Lung microvascular endothelial cell (primary cell): ENCODE results near the gene MS4A1. TPM values are rescaled to one million over a fixed set of nuclear protein-coding genes. Genes with fewer than 3 reads are reported as not detected.
"Not testable (repeated sequence)": the region's sequence is repeated elsewhere in the genome, so short reads cannot be mapped to it uniquely, and the experiment has no call there.

Source experiments
- DNase-seq, 2 donors: peaks; one replicate each; pipeline versions ENCODE4 v3.0.0 to v3.0.0-alpha.2; 2010; ENCODE audit warnings: low read depth in 2 of 2
- total RNA-seq: library from RNA; depleted of rRNA; stranded (reverse); fragments of >200 nt; gene quantifications from 2 replicates; pipeline ENCODE4 v1.2.1, GENCODE V29; 2014

The MS4A1 gene
- total RNA-seq, 1 donor from 2014 or later: not detected

DNA sequence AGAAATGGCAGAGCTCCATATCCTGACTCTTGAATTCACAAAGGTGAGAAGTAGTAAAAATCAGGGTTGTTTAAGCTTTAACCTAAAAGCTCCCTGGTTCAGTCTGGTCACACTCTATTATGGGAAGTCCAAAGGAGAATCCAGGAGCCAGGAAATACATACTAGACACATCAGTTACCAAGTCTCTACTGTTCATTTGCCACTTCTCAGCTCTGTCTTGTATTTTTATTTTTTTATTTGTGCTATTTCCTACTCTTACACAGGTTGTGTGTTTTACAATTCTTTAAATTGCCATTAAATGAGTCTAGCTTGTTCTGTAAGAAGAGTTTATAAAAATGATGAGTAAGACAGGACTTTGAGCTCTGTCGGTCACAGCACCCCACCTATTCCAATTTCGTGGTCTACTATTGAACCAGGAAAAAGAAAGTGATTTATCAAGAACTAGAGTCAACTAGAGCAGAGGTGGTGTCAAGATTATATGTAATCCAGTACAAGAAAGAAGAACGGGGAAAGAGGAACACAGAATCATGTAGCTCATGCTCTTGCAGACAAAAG, 46.7 kb downstream of the MS4A1 start:
- DNase-seq: no peak

DNA sequence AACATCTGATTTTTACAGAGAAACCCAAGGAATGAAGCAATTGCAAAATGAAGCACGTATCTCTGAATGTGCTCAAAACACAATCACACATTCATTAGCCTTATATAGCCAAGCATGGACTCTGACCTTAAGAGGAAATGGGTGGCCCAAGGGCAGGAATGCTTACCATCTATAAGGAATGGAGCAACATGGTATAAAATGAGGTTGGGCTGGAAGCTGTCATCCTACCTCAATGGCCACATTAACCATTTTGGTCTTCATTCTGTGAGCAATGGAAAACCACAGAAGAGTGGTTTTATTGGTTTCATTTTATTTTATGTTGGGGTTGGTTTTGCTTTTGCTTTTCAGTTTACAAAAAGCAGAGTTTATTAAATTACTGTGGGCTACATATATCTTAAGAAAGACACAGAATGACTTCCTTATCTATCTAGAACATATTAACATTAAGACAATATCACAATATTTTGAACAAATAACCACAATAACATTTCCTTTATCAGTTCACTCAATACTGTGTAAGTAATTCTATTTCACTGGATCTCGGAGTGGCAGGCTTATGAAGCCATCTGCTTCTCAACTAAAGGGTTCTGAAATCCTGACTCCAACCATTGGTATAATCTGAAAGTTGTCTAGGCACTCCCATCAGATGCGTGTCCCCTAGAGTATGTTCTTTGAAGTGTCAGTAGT, 48.7 kb downstream of the MS4A1 start:
- no peak for DNase-seq

DNA sequence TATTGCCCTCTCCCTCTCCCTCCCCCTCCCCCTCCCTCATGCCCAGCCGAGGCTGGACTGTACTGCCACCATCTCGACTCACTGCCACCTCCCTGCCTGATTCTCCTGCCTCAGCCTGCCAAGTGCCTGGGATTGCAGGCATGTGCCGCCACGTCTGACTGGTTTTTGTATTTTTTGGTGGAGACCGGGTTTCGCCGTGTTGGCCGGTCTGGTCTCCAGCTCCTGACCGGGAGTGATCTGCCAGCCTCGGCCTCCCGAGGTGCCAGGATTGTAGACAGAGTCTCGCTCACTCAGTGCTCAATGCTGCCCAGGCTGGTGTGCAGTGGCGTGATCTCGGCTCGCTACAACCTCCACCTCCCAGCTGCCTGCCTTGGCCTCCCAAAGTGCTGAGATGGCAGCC, 54.0 kb downstream of the MS4A1 start:
- DNase-seq: not testable (repeated sequence)

DNA sequence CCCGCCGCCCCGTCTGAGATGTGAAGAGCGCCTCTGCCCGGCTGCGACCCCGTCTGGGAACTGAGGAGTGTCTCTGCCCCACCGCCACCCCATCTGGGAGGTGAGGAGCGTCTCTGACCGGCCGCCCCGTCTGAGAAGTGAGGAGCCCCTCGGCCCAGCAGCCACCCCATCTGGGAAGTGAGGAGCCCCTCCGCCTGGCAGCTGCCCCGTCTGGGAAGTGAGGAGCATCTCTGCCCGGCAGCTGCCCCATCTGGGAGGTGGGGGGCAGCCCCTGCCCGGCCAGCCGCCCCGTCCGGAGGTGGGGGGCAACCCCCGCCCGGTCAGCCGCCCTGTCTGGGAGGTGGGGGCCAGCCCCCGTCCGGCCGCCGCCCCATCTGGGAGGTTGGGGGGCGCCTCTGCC, 54.6 kb downstream of the MS4A1 start:
- DNase-seq: not testable (repeated sequence)

DNA sequence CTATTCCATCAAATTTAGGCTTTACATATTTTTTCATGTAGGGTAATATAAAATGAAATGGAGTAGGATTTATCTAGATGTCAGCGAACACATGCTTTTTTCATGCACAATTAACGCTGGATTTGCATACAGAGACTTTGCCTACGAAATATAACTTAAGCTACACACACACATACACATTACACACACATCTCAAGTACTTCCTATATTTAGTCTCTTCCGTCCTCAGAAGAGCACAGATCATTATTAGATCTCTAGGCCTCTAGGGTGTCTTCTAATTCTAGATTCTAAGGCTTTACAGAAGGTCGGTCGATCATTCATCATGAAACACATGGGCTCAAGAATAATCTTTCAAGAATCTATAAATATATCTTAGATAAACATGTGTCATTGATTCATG, 55.7 kb downstream of the MS4A1 start:
- no peak for DNase-seq

DNA sequence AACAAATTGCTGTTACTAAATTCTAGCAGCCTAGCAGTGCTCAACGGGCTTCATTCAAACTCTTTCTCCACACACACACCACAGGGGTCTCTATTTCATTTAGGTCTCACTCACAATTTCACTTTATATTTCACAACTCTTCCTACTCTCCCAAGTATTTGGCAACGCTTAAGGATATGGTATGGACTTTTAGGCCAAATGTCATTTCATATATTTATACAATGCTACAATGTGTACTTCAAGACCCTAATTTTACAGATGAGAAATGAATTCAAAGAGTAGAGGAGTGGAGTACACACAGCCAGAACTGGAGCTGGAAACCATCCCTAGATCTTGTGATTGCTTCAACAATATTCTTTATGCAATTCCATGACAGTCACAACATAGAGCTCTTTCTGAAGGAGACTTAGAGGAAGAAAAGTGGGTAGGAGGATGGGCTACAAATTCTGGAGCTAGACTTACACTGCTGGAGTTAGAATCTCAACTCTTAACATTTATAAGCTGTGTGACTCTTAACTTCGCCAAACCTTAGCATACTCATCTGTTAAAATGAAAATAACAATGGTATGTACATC, 57.1 kb downstream of the MS4A1 start:
- DNase-seq: no peak

DNA sequence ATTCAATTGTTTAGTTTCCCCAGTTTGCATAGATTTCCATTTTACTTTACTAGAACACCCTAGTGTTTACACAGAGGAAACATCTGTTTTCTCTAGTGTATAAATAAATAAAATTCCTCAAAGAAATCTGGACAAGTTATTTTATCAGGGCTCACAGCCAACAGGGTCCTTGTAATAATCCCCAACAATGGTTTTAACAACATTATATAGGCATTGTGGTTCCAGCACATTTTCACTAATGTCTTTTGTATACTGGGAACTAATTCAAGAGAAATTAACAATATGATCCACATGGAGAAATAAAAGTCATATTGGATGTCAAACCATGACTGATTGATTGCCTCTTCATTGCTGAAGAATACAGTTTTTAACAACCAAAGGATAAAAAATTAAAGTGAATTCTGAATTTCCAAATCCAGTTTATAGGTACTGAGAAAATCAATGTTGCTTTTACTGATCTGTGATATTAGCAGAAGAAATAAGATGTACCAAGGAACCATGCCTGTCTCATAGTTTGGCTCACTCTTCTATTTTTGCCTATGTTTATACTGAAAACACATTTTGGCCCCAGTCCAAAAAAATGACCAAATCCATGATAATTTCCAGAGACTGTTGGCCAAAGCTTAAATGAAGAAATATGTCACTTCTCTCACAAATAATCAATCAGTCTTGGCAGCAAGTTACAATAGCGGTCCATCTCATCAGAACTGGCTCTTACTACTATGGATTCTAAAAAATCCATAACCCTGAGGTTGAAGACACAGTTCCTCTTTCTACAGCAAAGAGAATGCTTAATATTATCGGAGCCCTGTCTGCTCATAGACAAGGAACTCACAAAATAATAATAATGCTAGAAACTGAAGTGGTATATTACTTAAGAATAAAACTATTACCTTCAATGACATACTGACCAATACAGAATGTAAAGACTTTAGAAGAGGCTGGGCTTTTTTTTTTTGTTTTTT, 58.1 kb downstream of the MS4A1 start:
- DNase-seq: no peak

DNA sequence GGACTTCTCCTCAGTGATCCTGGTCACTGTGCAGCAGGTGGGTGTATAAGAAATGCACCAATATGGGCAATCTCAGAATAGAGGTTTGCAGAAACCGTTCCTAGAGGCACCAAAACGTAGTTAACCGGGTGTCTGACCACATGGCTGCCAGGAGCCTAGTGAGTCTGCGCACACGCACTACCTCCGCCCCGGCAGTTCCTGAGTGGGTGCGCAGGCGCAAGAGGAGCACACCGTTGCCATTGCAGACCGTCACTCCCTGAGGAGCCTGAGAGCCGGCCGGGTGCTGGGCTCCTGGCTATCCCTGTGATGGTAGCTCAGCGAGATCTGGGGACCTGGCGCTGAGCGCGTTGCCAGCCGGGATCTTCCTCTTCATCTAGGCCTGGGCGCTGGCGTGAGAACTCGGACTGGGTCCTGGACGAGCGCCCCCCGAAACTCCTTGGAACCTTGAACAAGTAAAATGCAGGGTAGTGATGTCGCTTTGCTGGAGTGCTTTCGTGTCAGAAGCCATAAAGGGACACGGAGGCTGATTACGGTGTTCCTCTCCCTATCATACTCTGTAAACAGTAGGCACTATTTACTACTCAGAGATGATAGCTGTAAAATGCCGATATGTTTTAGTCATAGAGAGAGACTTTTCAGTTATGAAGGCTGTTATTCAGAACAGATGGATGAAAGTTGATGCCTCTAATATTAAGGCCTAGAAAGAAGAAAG, 59.7 kb downstream of the MS4A1 start, which contains the start of gene MS4A13:
MS4A13 (plus strand) TSS at position 249 of the 712 bp plus-strand sequence. CDS start 2,692 bp downstream, outside the sequence.
- no peak for DNase-seq

Other genes with a start within 250 kb of the MS4A1 start
- not detected in 2 replicates for gene MS4A4E, start 212.7 kb upstream of the MS4A1 start, total RNA-seq
- gene MS4A4A, start 175.2 kb upstream of the MS4A1 start, total RNA-seq: not detected in 2 replicates
- not detected in 2 replicates for gene MS4A6E, start 128.6 kb upstream of the MS4A1 start, total RNA-seq
- gene MS4A7, start 77.3 kb upstream of the MS4A1 start, total RNA-seq: not detected in 2 replicates
- gene MS4A14, start 59.4 kb upstream of the MS4A1 start, total RNA-seq: not detected in 2 replicates
- not detected in 2 replicates for gene MS4A5, start 26.3 kb upstream of the MS4A1 start, total RNA-seq
- gene MS4A12, start 36.9 kb downstream of the MS4A1 start, total RNA-seq: not detected in 2 replicates
- gene MS4A13, start 59.5 kb downstream of the MS4A1 start, total RNA-seq: not detected in 2 replicates
- not detected in 2 replicates for gene MS4A8, start 243.8 kb downstream of the MS4A1 start, total RNA-seq